ENCODE data around the gene ATN1. TPM values are rescaled to one million over a fixed set of nuclear protein-coding genes. Genes with fewer than 3 reads are reported as not detected.

Gene ATN1
- polyA plus RNA-seq, 1 experiment: 15.9 TPM

GRCh38 chr12:6960593-6961277 lies 33.0 kb downstream of the ATN1 start:
- POLR2A ChIA-PET: no interaction called here
- DNase-seq (ENCODE audit: low read depth): no peak
- TF ChIP-seq, protein P1, sequence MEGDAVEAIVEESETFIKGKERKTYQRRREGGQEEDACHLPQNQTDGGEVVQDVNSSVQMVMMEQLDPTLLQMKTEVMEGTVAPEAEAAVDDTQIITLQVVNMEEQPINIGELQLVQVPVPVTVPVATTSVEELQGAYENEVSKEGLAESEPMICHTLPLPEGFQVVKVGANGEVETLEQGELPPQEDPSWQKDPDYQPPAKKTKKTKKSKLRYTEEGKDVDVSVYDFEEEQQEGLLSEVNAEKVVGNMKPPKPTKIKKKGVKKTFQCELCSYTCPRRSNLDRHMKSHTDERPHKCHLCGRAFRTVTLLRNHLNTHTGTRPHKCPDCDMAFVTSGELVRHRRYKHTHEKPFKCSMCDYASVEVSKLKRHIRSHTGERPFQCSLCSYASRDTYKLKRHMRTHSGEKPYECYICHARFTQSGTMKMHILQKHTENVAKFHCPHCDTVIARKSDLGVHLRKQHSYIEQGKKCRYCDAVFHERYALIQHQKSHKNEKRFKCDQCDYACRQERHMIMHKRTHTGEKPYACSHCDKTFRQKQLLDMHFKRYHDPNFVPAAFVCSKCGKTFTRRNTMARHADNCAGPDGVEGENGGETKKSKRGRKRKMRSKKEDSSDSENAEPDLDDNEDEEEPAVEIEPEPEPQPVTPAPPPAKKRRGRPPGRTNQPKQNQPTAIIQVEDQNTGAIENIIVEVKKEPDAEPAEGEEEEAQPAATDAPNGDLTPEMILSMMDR (IDR thresholded peaks at IDR 0.05; ENCODE audit: insufficient read depth, low read depth, low read length): no peak; the same call in 1 of the 2 replicates
- CTCF ChIA-PET: interaction anchor here (0.9 to 5.5 kb wide), 10 partner anchors 8 to 91 kb away, joined by 3 to 65 read pairs (median 6); partner anchors contain the start of genes C12orf57, PTPN6, RNU7-1 and SPSB2
- Histone ChIP-seq H3K36me3 (ENCODE audit: control insufficient read depth, insufficient read depth, low read length) (peaks cover 5% of the 10 kb centered on the region), H3K27me3 (ENCODE audit: control insufficient read depth, insufficient read depth, low read length) (no peaks in the 10 kb centered on the region), H3K4me3 (ENCODE audit: low read depth, low read length) (no peak overlapping the region)

- peaks cover 9% of the 10 kb centered on the region for H3K36me3 ChIP-seq (ENCODE audit: control insufficient read depth, insufficient read depth, low read length)
- ChIA-PET CTCF (interaction anchor here (0.7 to 5.5 kb wide), 15 partner anchors 9 to 92 kb away, joined by 3 to 65 read pairs (median 4); partner anchors contain the start of genes C12orf57, PTPN6, RNU7-1 and SPSB2), POLR2A (no interaction called here)
- H3K4me3 ChIP-seq (ENCODE audit: low read depth, low read length): no peak overlapping the region
- H3K27me3 ChIP-seq (ENCODE audit: control insufficient read depth, insufficient read depth, low read length): no peaks in the 10 kb centered on the region
- no peak for DNase-seq (ENCODE audit: low read depth)
- TF ChIP-seq, protein P1 (IDR thresholded peaks at IDR 0.05; ENCODE audit: insufficient read depth, low read depth, low read length): no peak
Measured at GRCh38 chr12:6961278-6961694, 33.5 kb downstream of the ATN1 start.

DNA sequence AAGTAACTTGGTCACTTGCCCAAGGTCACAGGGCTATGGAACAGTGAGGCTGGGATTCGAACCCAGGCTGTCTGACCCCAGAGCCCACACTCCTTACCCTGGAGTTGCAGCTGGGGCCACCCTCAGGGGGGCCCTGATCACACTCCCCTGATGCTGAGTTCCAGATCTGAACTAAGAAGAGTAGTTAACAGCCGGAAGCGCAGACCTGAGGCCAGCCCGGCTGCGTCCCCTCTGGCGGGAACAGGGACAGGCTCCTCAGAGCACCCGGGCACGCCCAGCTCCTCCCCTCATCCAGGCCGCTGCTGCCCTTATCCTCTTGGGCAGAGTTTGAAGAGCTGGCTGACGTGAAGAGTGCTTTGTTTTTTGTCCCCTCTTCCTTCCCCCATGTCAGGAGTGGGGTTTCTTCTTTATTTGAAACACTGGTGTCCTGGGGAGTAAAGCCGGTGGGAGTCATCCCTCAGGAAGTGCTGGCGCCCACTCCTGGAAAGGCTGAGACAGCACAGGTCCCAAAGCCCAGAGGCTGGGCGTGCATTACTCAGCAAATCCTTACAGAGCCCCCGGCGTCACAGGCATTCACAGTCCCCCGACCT lies 34.0 kb downstream of the ATN1 start:
- TF ChIP-seq, protein P1 (IDR thresholded peaks at IDR 0.05; ENCODE audit: insufficient read depth, low read depth, low read length): peak; percentile 70
- POLR2A ChIA-PET: no interaction called here
- CTCF ChIA-PET: interaction anchor here (0.7 to 5.5 kb wide), 14 partner anchors 9 to 151 kb away, joined by 3 to 65 read pairs (median 4); partner anchors contain the start of genes C12orf57, PTPN6, RNU7-1 and SPSB2
- peaks cover 10% of the 10 kb centered on the region for H3K36me3 ChIP-seq (ENCODE audit: control insufficient read depth, insufficient read depth, low read length)
- H3K27me3 ChIP-seq (ENCODE audit: control insufficient read depth, insufficient read depth, low read length): no peaks in the 10 kb centered on the region
- DNase-seq (ENCODE audit: low read depth): no peak
- no peak overlapping the region for H3K4me3 ChIP-seq (ENCODE audit: low read depth, low read length)

DNA sequence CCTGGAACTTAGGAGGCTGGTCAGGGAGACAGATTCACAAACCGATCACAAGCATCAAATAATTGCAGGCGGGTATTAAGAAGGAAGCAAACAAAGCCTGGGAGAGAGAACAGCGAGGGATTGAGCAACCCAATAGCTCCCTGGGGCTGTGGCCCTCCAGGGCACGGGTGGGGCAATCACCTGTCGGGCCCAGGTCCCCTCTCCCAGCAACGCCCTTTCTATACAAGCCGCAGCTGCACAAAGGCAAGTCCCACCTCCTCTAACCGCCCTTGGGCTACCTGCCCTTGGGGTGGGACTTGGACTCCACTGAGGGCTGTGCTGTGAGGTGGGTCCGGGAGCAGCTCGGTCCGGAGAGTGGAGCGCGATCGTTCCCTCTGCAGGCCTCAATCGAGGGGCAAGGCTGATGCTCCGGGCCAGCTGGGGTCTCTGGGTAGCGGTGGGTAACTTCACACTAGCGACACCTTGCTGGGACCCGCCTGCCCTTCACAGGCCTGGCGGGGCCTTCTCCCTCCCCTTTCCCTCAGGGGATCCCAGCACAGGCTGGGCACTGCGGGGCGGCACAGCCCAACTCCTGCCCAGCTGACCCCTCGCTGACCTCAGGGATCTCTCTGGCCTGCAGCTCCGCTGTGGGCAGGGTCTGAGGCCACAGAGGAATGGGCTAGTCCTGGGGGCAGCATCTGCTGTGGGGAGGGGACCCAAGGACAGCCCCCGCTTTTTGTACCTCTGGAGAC lies 34.7 kb downstream of the ATN1 start:
- TF ChIP-seq, protein P1 (IDR thresholded peaks at IDR 0.05; ENCODE audit: insufficient read depth, low read depth, low read length): no peak
- Histone ChIP-seq H3K4me3 (ENCODE audit: low read depth, low read length) (no peak overlapping the region), H3K36me3 (ENCODE audit: control insufficient read depth, insufficient read depth, low read length) (peaks cover 15% of the 10 kb centered on the region), H3K27me3 (ENCODE audit: control insufficient read depth, insufficient read depth, low read length) (no peaks in the 10 kb centered on the region)
- DNase-seq (ENCODE audit: low read depth): no peak
- ChIA-PET CTCF (interaction anchor here (0.7 to 5.5 kb wide), 12 partner anchors 10 to 150 kb away, joined by 3 to 65 read pairs (median 4); partner anchors contain the start of genes C12orf57, PTPN6, RNU7-1 and SPSB2), POLR2A (no interaction called here)
